ENCODE measurements around the gene CEND1.
A peak's percentile ranks its signal among the peaks of the same experiment; 100 is the strongest.

The CEND1 gene

DNA sequence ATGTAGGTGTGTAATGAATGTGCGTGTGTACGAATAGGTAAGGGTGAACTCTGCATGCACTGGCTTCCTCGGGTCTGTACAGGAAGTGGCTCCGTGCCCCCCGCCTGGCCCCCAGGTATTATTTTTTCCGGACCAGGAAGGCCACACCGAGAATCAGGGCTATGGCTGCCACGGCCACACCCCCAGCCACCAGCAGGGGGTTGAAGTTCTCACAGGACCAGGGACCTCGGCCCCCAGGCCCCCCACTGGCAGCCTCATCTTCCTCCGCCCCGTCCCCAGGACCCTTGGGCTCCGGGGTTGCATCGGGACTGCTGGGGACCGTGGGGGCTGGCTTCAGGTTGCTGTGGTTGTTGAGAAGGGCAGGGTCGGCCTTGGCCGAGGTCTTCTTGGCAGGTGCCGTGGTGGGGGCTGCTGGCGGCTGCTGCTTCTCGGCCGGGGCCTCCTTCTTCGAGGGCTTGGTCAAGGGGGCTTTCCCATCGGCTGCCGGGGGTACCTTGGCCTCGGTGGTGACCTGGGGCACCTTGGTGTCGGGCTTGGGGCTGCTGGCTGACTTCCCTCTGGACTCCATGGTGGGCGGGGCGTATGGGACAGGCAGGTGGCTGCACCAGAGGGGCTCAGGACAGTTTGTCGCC, 1.8 kb downstream of the CEND1 start:
- H3K9ac ChIP-seq (ENCODE audit: low read length): no peak overlapping the region
- H3K4me1 ChIP-seq (ENCODE audit: control insufficient read depth, insufficient read depth, low read length): peaks cover 8% of the 10 kb centered on the region
- H3K4me3 ChIP-seq (ENCODE audit: low read length): no peak overlapping the region
- peaks cover 11% of the 10 kb centered on the region for H3K27me3 ChIP-seq (ENCODE audit: control insufficient read depth, insufficient read depth, low read length)
- H3K9me3 ChIP-seq (ENCODE audit: control insufficient read depth, low read length): no peaks in the 10 kb centered on the region
- no peaks in the 10 kb centered on the region for H3K36me3 ChIP-seq (ENCODE audit: control insufficient read depth, insufficient read depth, low read length)

DNA sequence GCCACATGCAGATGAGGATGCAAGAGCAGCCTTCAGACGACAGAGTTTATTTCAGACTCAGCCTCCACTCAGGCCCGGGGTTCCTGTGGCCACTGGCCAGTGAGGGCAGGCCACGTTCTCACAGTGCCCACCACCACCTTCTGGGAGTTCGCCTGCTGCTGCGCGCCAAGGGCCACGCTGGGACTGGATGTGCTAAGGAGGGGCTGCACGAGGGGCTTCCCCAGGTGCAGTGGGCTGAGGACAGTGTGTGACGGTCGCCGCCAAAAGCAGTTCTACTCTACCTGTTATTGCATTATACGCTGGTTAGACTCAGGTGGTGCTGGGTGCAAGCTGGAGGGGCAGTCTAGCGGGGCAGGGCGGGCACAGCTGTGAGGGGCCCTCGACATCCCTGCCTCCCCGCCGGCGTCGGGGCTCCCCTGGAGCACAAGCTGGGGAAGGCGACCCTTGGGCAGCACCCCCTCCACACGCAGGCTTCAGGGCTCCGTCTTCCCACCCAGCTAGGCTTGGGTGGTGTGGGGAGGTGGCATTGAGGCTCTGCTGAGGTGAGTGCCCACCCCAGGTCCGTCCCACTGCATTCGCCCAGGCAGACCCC, 2.7 kb downstream of the CEND1 start:
- H3K9me3 ChIP-seq (ENCODE audit: control insufficient read depth, low read length): no peaks in the 10 kb centered on the region
- H3K36me3 ChIP-seq (ENCODE audit: control insufficient read depth, insufficient read depth, low read length): no peaks in the 10 kb centered on the region
- H3K9ac ChIP-seq (ENCODE audit: low read length): no peak overlapping the region
- no peak overlapping the region for H3K4me3 ChIP-seq (ENCODE audit: low read length)
- H3K27me3 ChIP-seq (ENCODE audit: control insufficient read depth, insufficient read depth, low read length): peaks cover 11% of the 10 kb centered on the region
- H3K4me1 ChIP-seq (ENCODE audit: control insufficient read depth, insufficient read depth, low read length): peaks cover 12% of the 10 kb centered on the region

DNA sequence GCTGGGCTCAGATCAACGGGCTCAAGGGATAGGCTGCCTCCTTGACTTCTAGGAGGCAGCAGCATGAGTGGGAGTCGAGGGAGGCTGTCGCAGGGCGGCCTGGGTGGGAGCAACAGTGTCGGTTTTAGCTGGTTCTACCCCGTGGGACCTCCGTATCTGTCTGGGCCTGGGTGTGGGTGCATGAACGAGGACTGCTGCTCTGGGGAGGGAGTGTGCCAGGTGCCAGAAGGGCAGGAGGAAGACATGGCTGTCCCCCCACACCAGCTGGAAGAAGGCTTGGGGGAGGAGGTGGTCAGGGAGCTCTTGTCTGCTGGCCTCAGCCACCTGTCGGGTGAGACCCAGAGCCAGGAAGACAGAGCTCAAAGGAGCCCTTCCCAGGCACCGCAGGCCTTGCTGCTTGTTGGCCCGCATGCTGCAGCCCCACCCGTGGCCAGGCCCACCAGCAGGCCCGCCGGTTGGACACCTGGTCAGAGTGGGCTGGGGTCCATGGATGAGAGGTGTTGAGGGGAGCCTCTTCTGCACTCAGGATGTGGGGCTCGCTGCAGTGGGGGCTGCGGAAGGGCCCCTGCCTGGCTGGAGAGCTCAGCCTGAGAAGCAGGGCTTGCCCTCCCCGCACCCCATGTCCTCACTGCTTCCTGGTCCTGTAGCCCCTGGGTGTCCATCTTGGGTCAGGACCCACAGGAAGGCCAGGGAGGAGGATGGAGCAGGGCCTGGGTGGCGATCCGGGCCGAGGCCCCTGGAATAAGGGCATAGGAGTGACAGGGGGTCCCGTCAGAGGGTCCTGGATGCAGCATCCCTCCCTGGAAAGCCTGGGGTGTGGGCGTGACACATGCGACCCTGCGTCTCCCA, 3.4 kb downstream of the CEND1 start:
- Histone ChIP-seq H3K27me3 (ENCODE audit: control insufficient read depth, insufficient read depth, low read length) (peaks cover 11% of the 10 kb centered on the region), H3K4me3 (ENCODE audit: low read length) (no peak overlapping the region), H3K4me1 (ENCODE audit: control insufficient read depth, insufficient read depth, low read length) (peaks cover 12% of the 10 kb centered on the region), H3K9ac (ENCODE audit: low read length) (no peak overlapping the region), H3K36me3 (ENCODE audit: control insufficient read depth, insufficient read depth, low read length) (no peaks in the 10 kb centered on the region), H3K9me3 (ENCODE audit: control insufficient read depth, low read length) (no peaks in the 10 kb centered on the region)

DNA sequence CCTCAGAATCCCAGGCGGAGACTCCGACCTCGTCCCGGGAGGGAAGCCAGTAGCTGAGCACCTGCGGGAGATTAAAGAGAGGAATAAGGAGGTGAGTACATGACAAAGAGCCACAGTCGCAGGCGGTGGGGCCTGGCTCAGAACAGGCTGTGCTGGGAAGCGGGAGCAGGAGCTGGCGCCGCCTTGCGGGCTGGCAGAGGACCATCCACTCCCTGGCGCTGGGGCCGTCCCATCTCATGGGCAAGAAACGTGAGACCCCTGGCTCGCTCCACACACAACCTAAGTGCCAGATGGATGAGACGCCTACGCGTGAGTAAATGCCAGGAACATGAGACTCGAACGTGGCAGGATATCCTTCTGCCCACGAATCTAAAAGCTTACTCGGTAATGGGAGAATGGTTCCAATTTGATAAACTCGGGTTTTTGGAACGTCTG, 6.3 kb downstream of the CEND1 start:
- H3K4me1 ChIP-seq (ENCODE audit: control insufficient read depth, insufficient read depth, low read length): peaks cover 12% of the 10 kb centered on the region
- H3K9me3 ChIP-seq (ENCODE audit: control insufficient read depth, low read length): no peaks in the 10 kb centered on the region
- H3K36me3 ChIP-seq (ENCODE audit: control insufficient read depth, insufficient read depth, low read length): no peaks in the 10 kb centered on the region
- no peak overlapping the region for H3K9ac ChIP-seq (ENCODE audit: low read length)
- H3K27me3 ChIP-seq (ENCODE audit: control insufficient read depth, insufficient read depth, low read length): no peaks in the 10 kb centered on the region
- no peak overlapping the region for H3K4me3 ChIP-seq (ENCODE audit: low read length)

DNA sequence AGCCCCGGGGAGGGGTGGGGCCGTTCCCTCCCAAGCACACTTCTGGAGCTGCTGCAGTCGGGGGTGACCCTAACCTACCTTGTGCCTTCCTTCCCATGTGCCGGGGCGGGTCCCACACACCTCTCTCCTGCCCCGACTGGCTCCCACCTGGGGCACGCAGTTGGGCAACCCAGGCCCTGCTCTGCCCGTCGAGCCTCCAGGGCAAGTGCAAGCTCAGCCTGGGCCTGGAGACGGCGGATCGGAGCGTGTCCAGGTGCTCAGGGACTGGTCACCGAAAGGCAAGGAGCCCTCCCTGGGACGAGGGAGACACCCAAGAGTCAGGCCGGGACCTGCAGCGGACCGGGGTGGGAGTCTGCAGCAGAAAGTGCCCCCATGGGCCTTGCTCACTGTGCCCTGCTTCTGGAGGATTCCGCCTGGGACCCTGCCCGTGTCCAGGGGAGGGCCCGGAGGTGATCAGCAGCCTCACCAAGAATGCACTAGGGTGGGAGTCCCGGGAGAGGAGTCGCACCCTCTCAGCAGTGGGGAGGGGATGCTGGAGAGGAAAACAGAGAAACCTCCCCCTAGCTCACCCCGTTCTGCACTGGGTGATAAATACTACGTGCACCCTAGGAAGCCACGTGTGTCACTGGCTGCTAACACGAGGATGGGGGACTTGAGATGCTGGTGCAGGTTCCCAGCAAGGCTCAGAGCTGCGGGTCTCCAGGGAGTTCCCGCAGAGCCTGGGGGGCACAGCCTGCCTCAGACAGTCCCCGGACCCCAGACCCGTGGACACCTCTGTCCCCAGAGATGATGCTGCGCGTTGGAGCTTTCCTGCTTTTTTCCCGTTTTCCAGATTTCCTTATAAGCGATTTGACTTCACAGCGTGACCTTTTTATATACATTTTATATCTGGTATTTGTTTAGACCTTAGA, 7.4 kb downstream of the CEND1 start:
- H3K9ac ChIP-seq (ENCODE audit: low read length): no peak overlapping the region
- H3K27me3 ChIP-seq (ENCODE audit: control insufficient read depth, insufficient read depth, low read length): no peaks in the 10 kb centered on the region
- H3K4me3 ChIP-seq (ENCODE audit: low read length): no peak overlapping the region
- no peaks in the 10 kb centered on the region for H3K36me3 ChIP-seq (ENCODE audit: control insufficient read depth, insufficient read depth, low read length)
- H3K4me1 ChIP-seq (ENCODE audit: control insufficient read depth, insufficient read depth, low read length): peaks cover 18% of the 10 kb centered on the region
- no peaks in the 10 kb centered on the region for H3K9me3 ChIP-seq (ENCODE audit: control insufficient read depth, low read length)

DNA sequence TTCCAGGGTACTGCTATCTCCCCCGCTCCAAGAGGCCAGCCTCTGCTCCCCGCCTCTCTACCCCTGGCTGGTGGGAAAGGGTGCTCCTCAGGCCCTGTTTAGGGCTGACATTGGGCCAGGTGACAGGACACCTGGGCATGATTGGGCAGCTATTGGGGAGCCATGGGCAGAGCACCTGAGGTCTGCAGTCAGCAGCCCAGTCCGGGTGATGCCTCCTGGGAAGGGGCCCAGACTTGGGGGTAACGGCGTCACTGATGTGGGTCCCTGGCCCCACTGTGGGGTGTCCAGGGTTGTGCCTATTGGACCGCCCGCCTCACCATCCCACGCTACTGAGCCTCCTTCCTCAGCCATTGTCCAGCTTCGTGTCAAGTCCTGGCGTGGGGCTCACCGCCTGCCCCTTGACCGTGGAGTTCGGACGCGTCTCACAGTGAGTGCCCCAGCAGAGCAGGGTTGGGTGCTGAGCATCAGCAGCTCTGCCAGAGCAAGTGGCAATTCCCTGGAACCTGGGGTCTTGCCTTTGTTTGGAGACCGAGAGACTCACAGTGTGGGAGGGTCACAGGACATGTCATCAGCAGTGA, 9.8 kb downstream of the CEND1 start:
- peaks cover 31% of the 10 kb centered on the region for H3K4me1 ChIP-seq (ENCODE audit: control insufficient read depth, insufficient read depth, low read length)
- no peaks in the 10 kb centered on the region for H3K9me3 ChIP-seq (ENCODE audit: control insufficient read depth, low read length)
- no peak overlapping the region for H3K4me3 ChIP-seq (ENCODE audit: low read length)
- no peaks in the 10 kb centered on the region for H3K36me3 ChIP-seq (ENCODE audit: control insufficient read depth, insufficient read depth, low read length)
- no peaks in the 10 kb centered on the region for H3K27me3 ChIP-seq (ENCODE audit: control insufficient read depth, insufficient read depth, low read length)
- H3K9ac ChIP-seq (ENCODE audit: low read length): no peak overlapping the region

DNA sequence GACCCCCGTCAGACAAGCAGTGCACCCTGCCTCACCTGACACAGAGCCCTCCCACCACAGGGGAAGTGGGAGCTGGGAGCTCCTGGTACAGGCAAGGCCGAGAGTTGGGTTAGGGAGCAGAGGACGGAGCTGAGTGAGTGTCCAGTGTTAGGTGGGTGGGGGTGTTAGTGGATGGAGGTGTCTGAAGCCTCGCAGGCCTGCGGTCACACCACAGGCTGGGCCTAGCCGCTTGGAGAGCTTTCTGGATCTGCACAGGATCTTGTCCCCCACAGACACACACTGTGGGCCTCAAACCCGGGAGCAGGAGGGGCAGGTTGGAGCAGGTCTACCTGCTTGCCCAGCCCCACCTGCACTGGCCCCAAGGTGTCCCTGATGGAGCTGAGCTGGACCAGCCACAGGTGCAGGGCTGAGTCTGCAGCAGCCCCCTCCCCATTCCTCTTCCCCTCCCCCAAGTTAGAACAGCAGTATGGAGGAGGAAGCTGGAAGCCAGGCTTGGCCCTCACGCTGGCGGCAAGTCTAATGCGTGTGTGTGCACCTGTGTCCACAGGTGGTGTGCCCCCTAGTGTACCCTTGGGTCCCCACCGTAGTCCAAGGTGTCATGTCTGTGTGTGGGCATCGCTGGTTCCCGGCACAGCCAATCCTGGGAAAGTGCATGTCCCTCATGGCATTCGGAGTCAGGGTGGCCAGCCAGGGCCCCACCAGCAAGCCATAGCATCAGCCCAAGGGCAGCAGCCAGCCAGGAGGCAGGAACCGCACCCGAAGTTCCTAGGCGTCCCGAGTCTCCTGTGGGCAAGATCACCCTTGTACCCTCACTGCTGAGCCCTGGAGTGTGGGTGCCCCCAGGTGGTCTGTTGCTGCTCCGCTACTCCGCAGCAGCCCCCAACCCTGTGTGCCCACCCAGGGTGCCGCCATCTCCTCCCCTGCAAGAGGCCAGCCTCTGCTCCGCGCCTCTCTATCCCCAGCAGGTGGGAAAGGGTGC, 10.6 kb downstream of the CEND1 start:
- peaks cover 32% of the 10 kb centered on the region for H3K4me1 ChIP-seq (ENCODE audit: control insufficient read depth, insufficient read depth, low read length)

DNA sequence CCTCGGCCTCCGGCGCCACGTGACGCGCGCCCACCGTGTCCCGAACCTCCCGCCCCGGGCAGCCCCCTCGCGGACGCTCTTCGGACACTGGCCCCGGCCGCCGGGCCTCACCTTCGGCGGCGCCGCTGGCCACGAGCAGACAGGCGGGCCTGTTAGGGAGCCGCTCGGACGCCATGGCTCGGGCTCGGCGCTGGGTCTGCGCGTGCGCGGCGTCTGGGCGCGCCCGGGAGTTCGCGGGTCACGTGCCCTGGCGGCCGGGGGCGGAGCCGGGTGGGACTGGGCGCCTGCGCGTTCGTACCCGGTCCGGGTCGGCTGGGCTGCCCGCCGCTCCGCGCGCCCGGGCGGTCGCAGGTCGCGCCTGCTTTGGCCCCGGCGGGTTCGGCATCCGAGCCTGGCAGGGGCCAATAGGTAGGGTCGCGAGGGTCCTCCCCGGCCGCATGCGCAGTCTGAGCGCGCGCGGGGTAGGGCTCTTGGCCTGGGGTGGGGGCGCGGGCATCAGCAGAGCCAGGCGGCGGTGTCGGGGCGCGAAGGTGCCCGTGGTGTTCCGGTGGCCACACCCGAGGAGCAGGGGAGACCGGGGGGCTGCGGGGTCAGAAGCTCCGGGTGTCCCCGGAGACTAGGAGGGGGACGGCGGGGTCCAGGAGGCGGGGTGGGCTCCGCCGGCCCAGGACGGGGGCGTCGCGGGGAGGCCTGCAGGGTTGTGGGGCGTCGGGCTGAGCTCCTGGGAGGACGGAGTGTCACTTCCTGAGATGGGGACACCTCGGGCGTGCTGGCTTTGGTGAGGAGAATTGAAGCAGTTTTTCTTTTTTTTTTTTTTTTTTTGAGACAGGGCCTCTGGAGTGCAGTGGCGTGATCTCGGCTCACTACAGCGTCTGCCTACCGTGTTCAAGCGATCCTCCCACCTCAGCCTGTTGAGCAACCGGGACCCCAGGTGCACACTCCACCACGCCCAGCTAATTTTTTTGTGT, 12.3 kb downstream of the CEND1 start, which contains the start of gene GATD1:
Gene GATD1, minus strand, starts transcription at position 200 of the 968 bp plus-strand sequence. Its CDS starts 25 bp downstream, at position 175.
- Histone ChIP-seq H3K9me3 (ENCODE audit: control insufficient read depth, low read length) (no peaks in the 10 kb centered on the region), H3K4me1 (ENCODE audit: control insufficient read depth, insufficient read depth, low read length) (peaks cover 19% of the 10 kb centered on the region)

More for the DNA sequence above, 10.6 kb downstream of the CEND1 start:
- Histone ChIP-seq H3K4me3 (ENCODE audit: low read length) (no peak overlapping the region), H3K27me3 (ENCODE audit: control insufficient read depth, insufficient read depth, low read length) (no peaks in the 10 kb centered on the region), H3K9ac (ENCODE audit: low read length) (no peak overlapping the region), H3K9me3 (ENCODE audit: control insufficient read depth, low read length) (no peaks in the 10 kb centered on the region), H3K36me3 (ENCODE audit: control insufficient read depth, insufficient read depth, low read length) (no peaks in the 10 kb centered on the region)

DNA sequence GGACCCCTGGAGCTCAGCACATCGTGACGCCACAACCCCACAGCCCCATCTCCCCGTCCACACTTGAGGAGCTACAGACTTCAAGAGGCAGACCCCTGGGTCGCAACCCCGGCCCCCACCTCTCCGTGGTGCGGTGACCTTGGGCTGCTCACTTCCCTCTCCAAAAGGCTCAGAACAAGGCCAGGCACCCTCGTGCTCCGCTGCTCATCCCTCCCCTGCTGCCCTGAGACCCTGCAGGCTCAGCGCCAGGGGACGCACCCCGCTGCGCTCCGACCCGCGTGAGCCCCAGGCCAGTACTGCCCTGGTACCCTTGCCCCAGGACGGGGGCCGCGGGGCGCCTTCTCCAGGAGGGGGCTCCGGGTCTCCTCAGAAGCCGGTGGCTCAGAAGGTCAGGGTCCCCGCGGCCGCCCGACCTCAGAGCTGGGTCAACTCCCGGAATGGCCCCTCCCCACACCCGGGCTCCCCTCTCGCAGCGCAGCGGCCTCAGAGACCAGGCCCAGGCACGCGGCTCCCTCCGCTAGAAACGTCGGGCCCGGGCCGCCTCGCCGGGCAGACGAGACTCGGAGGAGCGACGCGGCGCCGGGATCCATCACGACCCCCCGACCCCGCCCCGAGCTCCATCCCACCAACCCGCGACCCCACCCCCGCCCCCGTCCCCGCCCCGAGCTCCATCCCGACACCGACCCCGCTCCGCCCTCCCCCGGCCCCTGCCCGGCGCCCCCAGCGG, 13.2 kb downstream of the CEND1 start:
- H3K9me3 ChIP-seq (ENCODE audit: control insufficient read depth, low read length): no peaks in the 10 kb centered on the region
- no peaks in the 10 kb centered on the region for H3K36me3 ChIP-seq (ENCODE audit: control insufficient read depth, insufficient read depth, low read length)
- peaks cover 19% of the 10 kb centered on the region for H3K4me1 ChIP-seq (ENCODE audit: control insufficient read depth, insufficient read depth, low read length)
- H3K27me3 ChIP-seq (ENCODE audit: control insufficient read depth, insufficient read depth, low read length): no peaks in the 10 kb centered on the region
- H3K9ac ChIP-seq (ENCODE audit: low read length): peak overlapping the region; percentile 80
- peak overlapping the region; percentile 36 for H3K4me3 ChIP-seq (ENCODE audit: low read length)

More for the DNA sequence above, 12.3 kb downstream of the CEND1 start, which contains the start of gene GATD1:
- H3K36me3 ChIP-seq (ENCODE audit: control insufficient read depth, insufficient read depth, low read length): no peaks in the 10 kb centered on the region
- H3K4me3 ChIP-seq (ENCODE audit: low read length): peak within 1 kb of the TSS; percentile 36
- H3K27me3 ChIP-seq (ENCODE audit: control insufficient read depth, insufficient read depth, low read length): no peaks in the 10 kb centered on the region
- peak within 1 kb of the TSS; percentile 80 for H3K9ac ChIP-seq (ENCODE audit: low read length)

Data from mucosa of stomach (tissue), 1 donor.